HCT116 (cell line): ENCODE results near the gene TNFSF13B. TPM values are rescaled to one million over a fixed set of nuclear protein-coding genes. Genes with fewer than 3 reads are reported as not detected.

Experiments
- ATAC-seq: fragments of 200-7000 bp; cut with Tn5 transposase; 2 replicates; pipeline ENCODE4 v1.9.1; 2020; ENCODE audit warnings: mild to moderate bottlenecking, moderate library complexity
- BruUV-seq: library from RNA; stranded (reverse); fragments of 400-500 nt; replicated peaks from 2 replicates; lab custom pipeline; 2021; lab: Mats Ljungman, UMichigan
- CTCF ChIA-PET: fragments of 300-600 bp; sonication (Branson Sonifier 250); formaldehyde crosslinking; loops from one replicate; lab custom pipeline; 2021; ENCODE audit warnings: antibody characterized with exemption; lab: Charles Lee
- POLR2A ChIA-PET: fragments of 300-600, 350-600 bp; sonication (Branson Sonifier 250); formaldehyde crosslinking; loops from one replicate; lab custom pipeline; 2021; ENCODE audit warnings: antibody characterized with exemption; lab: Charles Lee
- RAD21 ChIA-PET, 2 experiments: fragments of 300-600 bp; sonication (Branson Sonifier 250); formaldehyde crosslinking; loops; one replicate each; lab custom pipeline; 2023; ENCODE audit warnings: low total read pairs in 2 of 2; ENCODE audit not compliant: uncharacterized antibody in 2 of 2, unreplicated experiment in 2 of 2, low non-redundant PET in 1 of 2; lab: Charles Lee
- DNase-seq: peaks from one replicate; pipeline ENCODE4 v3.0.0-alpha.2; 2010; ENCODE audit warnings: low read depth, low spot score
- H2AFZ ChIP-seq: fragments of 200-600 bp; shearing (Covaris generic), sonication (generic); 2 replicates; pipeline ENCODE4 v1.6.1; 2017; ENCODE audit warnings: low read depth, mixed run types, mixed read lengths, antibody characterized with exemption, low read length; ENCODE audit not compliant: poor library complexity, severe bottlenecking
- H3K27ac ChIP-seq: 2 replicates; pipeline ENCODE4 v1.5.1; 2012; ENCODE audit warnings: low read depth, low read length
- H3K27me3 ChIP-seq: fragments of 200-600 bp; sonication (generic); 2 replicates; pipeline ENCODE4 v1.6.1; 2016; ENCODE audit warnings: mixed run types, low read length, mixed read lengths; ENCODE audit not compliant: insufficient read depth
- H3K36me3 ChIP-seq, 2 experiments: fragments of 200-500 bp in 1 of 2; fragments of 200-600 bp in 1 of 2; sonication (Bioruptor generic) in 1 of 2; sonication (generic) in 1 of 2; 2 replicates each; pipeline versions ENCODE4 v1.5.1 to v1.6.1; 2014 to 2016; ENCODE audit warnings: low read length in 2 of 2, inconsistent platforms in 1 of 2, mixed read lengths in 1 of 2, mixed run types in 1 of 2; ENCODE audit not compliant: insufficient read depth in 2 of 2, control insufficient read depth in 1 of 2
- H3K4me1 ChIP-seq, 2 experiments: fragments of 200-600 bp in 1 of 2; sonication (generic) in 1 of 2; 2 replicates each; pipeline versions ENCODE4 v1.5.1 to v1.6.1; 2012 to 2017; ENCODE audit warnings: low read length in 2 of 2, inconsistent platforms in 1 of 2, mild to moderate bottlenecking in 1 of 2, mixed read lengths in 1 of 2, mixed run types in 1 of 2, moderate library complexity in 1 of 2; ENCODE audit not compliant: insufficient read depth in 2 of 2, control insufficient read depth in 1 of 2
- H3K4me2 ChIP-seq: fragments of 200-600 bp; sonication (generic); 2 replicates; pipeline ENCODE4 v1.6.1; 2017; ENCODE audit warnings: mixed run types, low read length, mixed read lengths
- H3K4me3 ChIP-seq, 2 experiments: fragments of 200-600 bp in 1 of 2; sonication (generic) in 1 of 2; replicated peaks in 1 of 2; 2 replicates each; pipeline ENCODE4 v1.5.1; 2011 to 2016; ENCODE audit warnings: low read length in 2 of 2, control low read depth in 1 of 2, low read depth in 1 of 2, mild to moderate bottlenecking in 1 of 2, mixed read lengths in 1 of 2, mixed run types in 1 of 2
- H3K79me2 ChIP-seq: fragments of 200-600 bp; sonication (generic); 2 replicates; pipeline ENCODE4 v1.6.1; 2017; ENCODE audit warnings: mild to moderate bottlenecking, mixed run types, low read length, moderate library complexity, mixed read lengths; ENCODE audit not compliant: insufficient read depth
- H3K9ac ChIP-seq: fragments of 200-600 bp; sonication (generic); 2 replicates; pipeline ENCODE4 v1.6.1; 2016; ENCODE audit warnings: low read length, mixed read lengths
- H3K9me2 ChIP-seq: fragments of 200-600 bp; sonication (generic), shearing (Covaris generic); 2 replicates; pipeline ENCODE4 v1.6.1; 2017; ENCODE audit warnings: mixed run types, mild to moderate bottlenecking, moderate library complexity; ENCODE audit not compliant: insufficient read depth
- H3K9me3 ChIP-seq, 2 experiments: fragments of 200-500 bp in 1 of 2; fragments of 200-600 bp in 1 of 2; sonication (Bioruptor generic) in 1 of 2; sonication (generic) in 1 of 2; 2 replicates each; pipeline ENCODE4 v1.6.1; 2014 to 2017; ENCODE audit warnings: low read length in 2 of 2, mixed read lengths in 2 of 2, inconsistent platforms in 1 of 2, low read depth in 1 of 2, mild to moderate bottlenecking in 1 of 2, mixed run types in 1 of 2, moderate library complexity in 1 of 2; ENCODE audit not compliant: control insufficient read depth in 1 of 2, insufficient read depth in 1 of 2
- H4K20me1 ChIP-seq: fragments of 200-600 bp; sonication (generic), shearing (Covaris generic); 2 replicates; pipeline ENCODE4 v1.6.1; 2017; ENCODE audit warnings: mixed run types, mild to moderate bottlenecking, moderate library complexity; ENCODE audit not compliant: insufficient read depth
- ATF3 ChIP-seq: IDR thresholded peaks from 2 replicates; pipeline ENCODE4 v1.6.1; 2012
- CBX3 ChIP-seq: IDR thresholded peaks from 2 replicates; pipeline ENCODE4 v1.6.1; 2012; ENCODE audit warnings: low read depth
- EZH2 ChIP-seq: fragments of 200-600 bp; sonication (generic); IDR thresholded peaks from 2 replicates; pipeline ENCODE4 v1.6.1; 2017; ENCODE audit warnings: antibody characterized with exemption, mixed run types
- EZH2phosphoT487 ChIP-seq: fragments of 200-600 bp; IDR thresholded peaks from 2 replicates; pipeline ENCODE4 v1.6.1; 2018; ENCODE audit warnings: antibody characterized with exemption, borderline replicate concordance
- FOSL1 ChIP-seq: IDR thresholded peaks from 2 replicates; pipeline ENCODE4 v1.6.1; 2012; ENCODE audit warnings: low read depth
- RAD21 ChIP-seq: IDR thresholded peaks from 2 replicates; pipeline ENCODE4 v1.6.1; 2012; ENCODE audit warnings: low read depth, mild to moderate bottlenecking
- SRF ChIP-seq: IDR thresholded peaks from 2 replicates; pipeline ENCODE4 v1.6.1; 2012; ENCODE audit warnings: low read depth
- intact Hi-C: fragments of 100-400 bp; cut with micrococcal nuclease; formaldehyde crosslinking; loops from 2 replicates; pipeline ENCODE4 v1.10.0; 2022
- total RNA-seq: library from RNA; stranded (reverse); gene quantifications from one replicate; pipeline ENCODE4 v1.2.1, GENCODE V29; 2021; ENCODE audit not compliant: unreplicated experiment
- TF ChIP-seq, protein P1 (sequence below), 3 experiments: fragments of 200-600 bp in 1 of 3; sonication (generic) in 1 of 3; IDR thresholded peaks in 2 of 3; conservative IDR thresholded peaks in 1 of 3; 2 replicates each; pipeline ENCODE4 v1.5.1; 2012 to 2017; ENCODE audit warnings: low read depth in 2 of 3, low read length in 2 of 3, antibody characterized with exemption in 1 of 3, borderline replicate concordance in 1 of 3, control low read depth in 1 of 3, mild to moderate bottlenecking in 1 of 3, mixed read lengths in 1 of 3, mixed run types in 1 of 3, moderate library complexity in 1 of 3; ENCODE audit not compliant: insufficient read depth in 1 of 3

Gene TNFSF13B
- total RNA-seq, 1 experiment from 2014 or later = 1.3 TPM

DNA sequence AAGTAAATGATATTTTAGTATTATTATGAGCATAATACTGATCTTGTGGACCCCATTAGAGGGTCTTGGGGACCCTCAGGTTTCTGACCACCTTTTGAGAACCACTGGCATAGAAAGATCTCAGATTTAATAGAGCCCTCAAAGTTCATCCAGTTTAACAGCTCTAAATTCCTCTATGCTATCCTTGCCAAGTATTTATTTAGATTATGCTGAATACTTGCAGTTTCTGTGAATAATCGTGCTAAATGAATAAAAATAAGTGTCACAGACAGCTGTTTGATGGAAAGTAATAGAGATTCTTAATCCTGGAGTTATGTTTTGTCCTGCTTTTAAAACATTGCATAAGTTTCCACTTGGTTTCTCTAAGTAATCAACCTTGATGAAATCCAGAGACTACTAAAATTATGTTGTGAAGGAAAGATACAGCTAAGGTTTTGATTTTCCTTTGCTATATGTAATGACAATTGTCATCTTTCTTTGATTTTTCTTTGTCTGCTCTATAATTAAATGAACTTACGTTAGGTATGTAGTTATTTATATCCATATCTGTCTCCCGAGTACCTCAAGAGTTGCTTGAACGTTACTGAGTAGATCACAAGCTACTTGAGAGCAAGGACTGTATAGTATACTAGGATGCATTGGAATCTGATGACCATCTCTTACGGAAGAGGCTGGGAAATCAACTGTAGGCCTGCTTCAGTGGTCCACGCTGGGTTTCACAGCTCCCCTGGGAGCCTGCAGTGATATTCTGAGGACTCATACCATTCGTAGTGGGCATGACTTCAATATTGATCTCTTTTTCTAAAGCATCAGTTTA lies 45.6 kb upstream of the TNFSF13B start:
- H3K79me2 ChIP-seq = peaks cover 96% of the 10 kb centered on the region
- H3K9ac ChIP-seq = no peak overlapping the region
- no peak for ATAC-seq
- H4K20me1 ChIP-seq = peaks cover 6% of the 10 kb centered on the region; the same call in 1 of the 2 replicates
- TF ChIP-seq, protein P1, sequence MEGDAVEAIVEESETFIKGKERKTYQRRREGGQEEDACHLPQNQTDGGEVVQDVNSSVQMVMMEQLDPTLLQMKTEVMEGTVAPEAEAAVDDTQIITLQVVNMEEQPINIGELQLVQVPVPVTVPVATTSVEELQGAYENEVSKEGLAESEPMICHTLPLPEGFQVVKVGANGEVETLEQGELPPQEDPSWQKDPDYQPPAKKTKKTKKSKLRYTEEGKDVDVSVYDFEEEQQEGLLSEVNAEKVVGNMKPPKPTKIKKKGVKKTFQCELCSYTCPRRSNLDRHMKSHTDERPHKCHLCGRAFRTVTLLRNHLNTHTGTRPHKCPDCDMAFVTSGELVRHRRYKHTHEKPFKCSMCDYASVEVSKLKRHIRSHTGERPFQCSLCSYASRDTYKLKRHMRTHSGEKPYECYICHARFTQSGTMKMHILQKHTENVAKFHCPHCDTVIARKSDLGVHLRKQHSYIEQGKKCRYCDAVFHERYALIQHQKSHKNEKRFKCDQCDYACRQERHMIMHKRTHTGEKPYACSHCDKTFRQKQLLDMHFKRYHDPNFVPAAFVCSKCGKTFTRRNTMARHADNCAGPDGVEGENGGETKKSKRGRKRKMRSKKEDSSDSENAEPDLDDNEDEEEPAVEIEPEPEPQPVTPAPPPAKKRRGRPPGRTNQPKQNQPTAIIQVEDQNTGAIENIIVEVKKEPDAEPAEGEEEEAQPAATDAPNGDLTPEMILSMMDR (IDR thresholded peaks at IDR 0.05 in 2 of 3, conservative IDR thresholded peaks at IDR 0.05 in 1 of 3; ENCODE audit: borderline replicate concordance in 1 of 3, insufficient read depth in 1 of 3, low read depth in 2 of 3, low read length in 2 of 3) = no peak
- TF ChIP-seq FOSL1 (no peak), ATF3 (no peak), SRF (no peak), CBX3 (no peak), EZH2phosphoT487 (no peak), RAD21 (no peak), EZH2 (no peak)
- TF ChIP-seq, all 23 proteins: peak for 0
- Histone ChIP-seq H3K4me2 (no peak overlapping the region), H3K27ac (no peak overlapping the region), H3K9me2 (no peaks in the 10 kb centered on the region), H3K27me3 (no peaks in the 10 kb centered on the region), H3K36me3 (no peaks in the 10 kb centered on the region), H3K9me3 (no peaks in the 10 kb centered on the region), H3K4me1 (peaks cover 13% of the 10 kb centered on the region in 2 experiments; a peak in 3 of 4 replicates), H2AFZ (no peak overlapping the region), H3K4me3 (no peak overlapping the region)
- ChIA-PET CTCF (no interaction called here), RAD21 (interaction anchor here in 1 of 2 experiments (0.5 kb wide), 1 partner anchor 56 kb away, joined by 4 read pairs; no protein-coding TSS in a partner anchor), POLR2A (no interaction called here)
- DNase-seq = no peak
- no TSS peak for BruUV-seq
- intact Hi-C loops = no loop called here
